ENCODE measurements around the gene PPP1R12A.
A peak's percentile ranks its signal among the peaks of the same experiment; 100 is the strongest.
"Not testable (repeated sequence)": the region's sequence is repeated elsewhere in the genome, so short reads cannot be mapped to it uniquely, and the experiment has no call there.

PPP1R12A gene

GRCh38 chr12:79935021-79935623 lies at the start of gene PPP1R12A:
TSS of gene PPP1R12A (minus strand) at chr12:79935097. CDS start at chr12:79934931, 166 bp downstream.
- peak; percentile 89 for DNase-seq (ENCODE audit: low spot score)
- no peak for TF ChIP-seq CTCF (IDR thresholded peaks at IDR 0.05; ENCODE audit: extremely low read depth, missing control alignments)

- DNase-seq (ENCODE audit: low spot score) = no peak
- TF ChIP-seq CTCF (IDR thresholded peaks at IDR 0.05; ENCODE audit: extremely low read depth, missing control alignments) = no peak
Measured at GRCh38 chr12:79983986-79984620, 49.2 kb upstream of the PPP1R12A start.

- DNase-seq (ENCODE audit: low spot score) = no peak
- no peak for TF ChIP-seq CTCF (IDR thresholded peaks at IDR 0.05; ENCODE audit: extremely low read depth, missing control alignments)
Measured at GRCh38 chr12:79983492-79983891, 48.6 kb upstream of the PPP1R12A start.

- no peak for TF ChIP-seq CTCF (IDR thresholded peaks at IDR 0.05; ENCODE audit: extremely low read depth, missing control alignments)
- no peak for DNase-seq (ENCODE audit: low spot score)
Measured at GRCh38 chr12:79982086-79983062, 47.5 kb upstream of the PPP1R12A start.

- TF ChIP-seq CTCF (IDR thresholded peaks at IDR 0.05; ENCODE audit: extremely low read depth, missing control alignments) = no peak
Measured at GRCh38 chr12:79978692-79979091, 43.8 kb upstream of the PPP1R12A start.

GRCh38 chr12:79977856-79978460 lies 43.1 kb upstream of the PPP1R12A start:
- DNase-seq (ENCODE audit: low spot score) = not testable (repeated sequence)

More at GRCh38 chr12:79978692-79979091, 43.8 kb upstream of the PPP1R12A start:
- DNase-seq (ENCODE audit: low spot score) = no peak

GRCh38 chr12:79975143-79975542 lies 40.2 kb upstream of the PPP1R12A start:
- DNase-seq (ENCODE audit: low spot score) = no peak
- no peak for TF ChIP-seq CTCF (IDR thresholded peaks at IDR 0.05; ENCODE audit: extremely low read depth, missing control alignments)

Data from GM20000 (cell line).